ES-I3 (cell line): Measurements from ENCODE around the gene DOCK6.

ENCODE experiments used
- H3K36me3 ChIP-seq: 2 replicates; pipeline ENCODE4 v1.6.1; 2013; ENCODE audit warnings: mild to moderate bottlenecking, low read length, control low read depth, moderate library complexity; ENCODE audit not compliant: insufficient read depth
- H3K4me1 ChIP-seq: 2 replicates; pipeline ENCODE4 v1.6.1; 2013; ENCODE audit warnings: mild to moderate bottlenecking, control low read depth, low read length; ENCODE audit not compliant: insufficient read depth
- H3K9ac ChIP-seq: 2 replicates; pipeline ENCODE4 v1.6.1; 2013; ENCODE audit warnings: low read depth, mild to moderate bottlenecking, low read length, moderate library complexity
- H3K9me3 ChIP-seq: 2 replicates; pipeline ENCODE4 v1.6.1; 2013; ENCODE audit warnings: mild to moderate bottlenecking, low read length, moderate library complexity; ENCODE audit not compliant: control insufficient read depth, insufficient read depth

Gene DOCK6, protein sequence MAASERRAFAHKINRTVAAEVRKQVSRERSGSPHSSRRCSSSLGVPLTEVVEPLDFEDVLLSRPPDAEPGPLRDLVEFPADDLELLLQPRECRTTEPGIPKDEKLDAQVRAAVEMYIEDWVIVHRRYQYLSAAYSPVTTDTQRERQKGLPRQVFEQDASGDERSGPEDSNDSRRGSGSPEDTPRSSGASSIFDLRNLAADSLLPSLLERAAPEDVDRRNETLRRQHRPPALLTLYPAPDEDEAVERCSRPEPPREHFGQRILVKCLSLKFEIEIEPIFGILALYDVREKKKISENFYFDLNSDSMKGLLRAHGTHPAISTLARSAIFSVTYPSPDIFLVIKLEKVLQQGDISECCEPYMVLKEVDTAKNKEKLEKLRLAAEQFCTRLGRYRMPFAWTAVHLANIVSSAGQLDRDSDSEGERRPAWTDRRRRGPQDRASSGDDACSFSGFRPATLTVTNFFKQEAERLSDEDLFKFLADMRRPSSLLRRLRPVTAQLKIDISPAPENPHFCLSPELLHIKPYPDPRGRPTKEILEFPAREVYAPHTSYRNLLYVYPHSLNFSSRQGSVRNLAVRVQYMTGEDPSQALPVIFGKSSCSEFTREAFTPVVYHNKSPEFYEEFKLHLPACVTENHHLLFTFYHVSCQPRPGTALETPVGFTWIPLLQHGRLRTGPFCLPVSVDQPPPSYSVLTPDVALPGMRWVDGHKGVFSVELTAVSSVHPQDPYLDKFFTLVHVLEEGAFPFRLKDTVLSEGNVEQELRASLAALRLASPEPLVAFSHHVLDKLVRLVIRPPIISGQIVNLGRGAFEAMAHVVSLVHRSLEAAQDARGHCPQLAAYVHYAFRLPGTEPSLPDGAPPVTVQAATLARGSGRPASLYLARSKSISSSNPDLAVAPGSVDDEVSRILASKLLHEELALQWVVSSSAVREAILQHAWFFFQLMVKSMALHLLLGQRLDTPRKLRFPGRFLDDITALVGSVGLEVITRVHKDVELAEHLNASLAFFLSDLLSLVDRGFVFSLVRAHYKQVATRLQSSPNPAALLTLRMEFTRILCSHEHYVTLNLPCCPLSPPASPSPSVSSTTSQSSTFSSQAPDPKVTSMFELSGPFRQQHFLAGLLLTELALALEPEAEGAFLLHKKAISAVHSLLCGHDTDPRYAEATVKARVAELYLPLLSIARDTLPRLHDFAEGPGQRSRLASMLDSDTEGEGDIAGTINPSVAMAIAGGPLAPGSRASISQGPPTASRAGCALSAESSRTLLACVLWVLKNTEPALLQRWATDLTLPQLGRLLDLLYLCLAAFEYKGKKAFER (N-terminal part only)

DNA sequence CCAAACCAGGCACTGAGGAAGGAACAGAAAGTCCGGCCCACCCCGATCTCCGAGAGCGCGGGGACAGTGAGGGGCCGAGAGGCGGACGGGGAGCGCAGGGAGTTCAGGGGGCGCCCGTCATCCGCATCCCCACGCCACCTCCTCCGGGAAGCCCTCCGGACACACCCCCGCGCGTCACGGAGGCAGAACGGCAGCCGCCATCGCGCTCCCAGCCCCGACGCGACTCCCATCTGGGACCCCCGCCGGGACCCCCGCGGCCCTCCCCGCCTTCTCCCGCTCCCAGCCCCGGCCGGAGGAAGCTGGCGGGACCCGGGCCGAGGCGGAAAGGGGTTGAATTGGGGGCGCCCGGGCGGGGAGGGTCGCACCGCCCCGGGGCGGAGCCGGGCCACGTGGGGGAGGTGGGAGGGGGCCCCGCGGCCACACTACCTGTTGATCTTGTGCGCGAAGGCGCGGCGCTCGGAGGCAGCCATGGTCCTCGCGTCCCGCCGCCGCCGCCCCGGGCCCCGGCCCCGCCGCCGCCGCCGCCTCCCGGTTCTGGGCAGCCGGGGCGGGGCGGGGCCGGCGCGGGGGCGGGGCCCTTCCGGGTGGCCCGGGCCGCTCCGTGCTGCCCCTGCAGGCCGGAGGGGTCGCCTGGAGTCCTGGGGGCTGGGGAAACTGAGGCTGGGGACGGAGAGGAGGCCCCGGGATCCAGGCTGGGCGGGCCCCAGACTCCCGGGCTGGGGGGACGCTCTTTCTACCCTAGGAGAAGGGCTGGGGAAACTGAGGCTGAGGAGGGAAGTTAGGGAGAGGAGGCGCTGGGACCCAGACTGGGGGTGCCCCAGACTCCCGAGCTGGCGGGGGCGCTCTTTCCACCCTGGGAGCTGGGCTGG, at the start of gene DOCK6:
Gene DOCK6, minus strand, starts transcription at position 554 of the 869 bp plus-strand sequence. Its CDS starts 84 bp downstream, at position 470.
- H3K9ac ChIP-seq, result peak within 1 kb of the TSS; percentile 77
- no peaks in the 10 kb centered on the region for H3K36me3 ChIP-seq
- H3K4me1 ChIP-seq, result peaks cover 3% of the 10 kb centered on the region; the same call in 1 of the 2 replicates
- H3K9me3 ChIP-seq, result no peaks in the 10 kb centered on the region

DNA sequence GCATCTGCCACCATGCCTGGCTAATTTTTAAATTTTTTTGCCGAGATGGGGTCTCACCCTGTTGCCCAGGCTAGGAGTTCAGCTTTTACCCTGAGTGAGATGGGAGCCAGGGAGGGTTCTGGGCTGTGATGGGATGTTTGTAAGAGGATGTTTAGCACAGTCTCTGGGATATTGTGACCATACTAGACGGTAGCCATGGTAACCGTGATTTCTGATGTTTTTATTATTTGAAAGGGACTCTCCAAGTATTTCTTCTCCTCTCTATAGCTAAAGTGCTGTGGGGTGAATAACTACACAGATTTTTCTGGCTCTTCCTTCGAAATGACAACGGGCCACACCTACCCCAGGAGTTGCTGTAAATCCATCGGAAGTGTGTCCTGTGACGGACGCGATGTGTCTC, 44.0 kb upstream of the DOCK6 start:
- Histone ChIP-seq H3K9me3 (no peaks in the 10 kb centered on the region), H3K9ac (no peak overlapping the region), H3K4me1 (no peaks in the 10 kb centered on the region), H3K36me3 (no peaks in the 10 kb centered on the region)

DNA sequence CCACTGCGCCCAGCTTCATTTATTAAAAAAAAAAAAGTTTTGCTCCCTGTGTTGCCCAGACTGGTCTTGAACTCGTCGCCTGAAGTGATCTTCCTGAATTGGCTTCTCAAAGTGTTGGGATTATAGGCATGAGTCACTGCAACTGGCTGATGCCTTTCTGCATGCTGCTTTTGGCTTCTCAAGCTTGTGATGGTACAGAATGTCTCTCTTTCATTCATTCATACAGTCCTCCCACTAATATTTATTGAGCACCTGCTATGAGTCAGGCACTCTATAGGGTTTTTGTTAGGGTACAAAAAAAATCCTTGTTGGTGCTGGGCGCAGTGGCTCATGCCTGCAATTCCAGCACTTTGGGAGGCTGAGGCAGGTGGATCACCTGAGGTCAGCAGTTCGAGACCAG, 42.6 kb upstream of the DOCK6 start:
- H3K4me1 ChIP-seq, result no peaks in the 10 kb centered on the region
- H3K36me3 ChIP-seq, result no peaks in the 10 kb centered on the region
- H3K9me3 ChIP-seq, result no peaks in the 10 kb centered on the region
- no peak overlapping the region for H3K9ac ChIP-seq

DNA sequence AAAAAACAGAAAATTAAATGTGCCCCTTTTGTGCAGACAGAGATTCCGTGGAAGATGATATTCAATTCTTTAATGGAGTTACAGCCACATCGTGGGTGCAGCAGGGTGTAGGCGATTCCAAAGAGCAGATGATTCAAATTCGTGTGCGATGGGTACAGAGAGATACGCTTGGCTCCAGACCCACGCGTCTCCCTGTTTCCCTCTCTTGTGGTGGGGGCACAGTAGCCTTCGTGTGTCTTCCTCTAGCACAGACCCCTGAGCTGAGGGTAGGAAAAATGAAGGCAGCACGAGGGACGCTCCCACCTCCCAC, 38.4 kb upstream of the DOCK6 start:
- no peaks in the 10 kb centered on the region for H3K36me3 ChIP-seq
- H3K4me1 ChIP-seq, result no peaks in the 10 kb centered on the region
- H3K9ac ChIP-seq, result no peak overlapping the region
- H3K9me3 ChIP-seq, result no peaks in the 10 kb centered on the region

DNA sequence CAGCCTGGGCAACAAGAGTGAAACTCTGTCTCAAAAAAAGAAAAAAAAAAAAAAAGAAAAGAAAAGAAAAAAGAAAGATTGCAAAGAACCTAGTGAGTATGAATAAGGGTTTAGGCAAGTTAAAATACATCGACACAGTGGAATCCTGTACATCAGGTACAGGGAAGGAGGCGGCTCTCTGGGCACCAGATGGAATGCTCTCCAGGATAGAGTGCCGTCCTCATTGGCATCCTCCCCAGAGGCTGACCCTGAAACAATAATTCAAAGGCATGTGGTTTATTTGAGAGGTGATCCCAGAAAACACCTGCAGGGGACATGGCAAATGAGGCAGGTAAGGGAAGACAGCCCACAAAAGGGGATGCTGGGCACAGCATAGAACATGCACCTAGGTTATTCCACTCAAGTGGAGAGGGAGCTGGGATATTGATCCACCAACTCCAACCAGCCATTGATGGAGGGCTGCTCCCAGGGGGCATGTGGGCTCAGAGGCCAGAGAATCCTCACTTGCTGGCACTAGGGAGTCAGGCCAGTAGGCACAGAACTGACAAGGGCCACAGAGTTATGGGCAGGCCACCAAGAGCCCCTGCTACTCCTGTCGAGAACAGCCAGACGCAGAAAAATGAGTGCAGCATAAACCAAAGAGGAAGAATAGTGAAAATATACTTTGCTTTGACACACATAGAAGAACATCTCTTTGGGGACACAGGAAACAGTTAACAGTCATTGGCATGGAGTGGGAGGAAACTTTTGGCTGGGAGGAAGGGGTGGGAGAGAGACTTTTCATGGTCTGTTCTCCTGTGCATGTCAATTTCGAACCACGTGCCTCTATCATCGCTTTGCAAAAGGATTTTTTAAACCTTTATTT, 37.9 kb upstream of the DOCK6 start:
- H3K36me3 ChIP-seq, result no peaks in the 10 kb centered on the region
- no peaks in the 10 kb centered on the region for H3K4me1 ChIP-seq
- H3K9ac ChIP-seq, result no peak overlapping the region
- no peaks in the 10 kb centered on the region for H3K9me3 ChIP-seq

DNA sequence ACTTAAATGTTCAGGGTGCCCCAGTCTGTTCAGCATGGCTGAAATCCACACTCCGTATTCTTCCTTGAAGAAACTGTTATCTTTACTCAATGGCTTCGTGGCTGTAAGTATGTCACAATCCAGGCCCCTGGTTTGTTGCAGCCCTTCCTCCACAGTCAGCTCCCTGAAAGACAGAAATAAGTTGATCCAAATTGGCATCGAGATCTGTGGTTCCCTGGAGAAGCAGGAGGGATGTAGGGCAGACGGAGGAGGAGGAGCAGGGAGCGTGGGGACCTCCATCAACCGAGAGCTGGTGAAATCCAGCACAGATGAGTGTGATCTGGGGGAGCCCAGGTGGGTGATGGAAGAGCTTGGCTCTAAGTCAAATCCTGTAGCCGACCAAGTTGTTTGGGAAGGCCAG, 33.9 kb upstream of the DOCK6 start:
- H3K9me3 ChIP-seq, result no peaks in the 10 kb centered on the region
- H3K36me3 ChIP-seq, result no peaks in the 10 kb centered on the region
- no peak overlapping the region for H3K9ac ChIP-seq

DNA sequence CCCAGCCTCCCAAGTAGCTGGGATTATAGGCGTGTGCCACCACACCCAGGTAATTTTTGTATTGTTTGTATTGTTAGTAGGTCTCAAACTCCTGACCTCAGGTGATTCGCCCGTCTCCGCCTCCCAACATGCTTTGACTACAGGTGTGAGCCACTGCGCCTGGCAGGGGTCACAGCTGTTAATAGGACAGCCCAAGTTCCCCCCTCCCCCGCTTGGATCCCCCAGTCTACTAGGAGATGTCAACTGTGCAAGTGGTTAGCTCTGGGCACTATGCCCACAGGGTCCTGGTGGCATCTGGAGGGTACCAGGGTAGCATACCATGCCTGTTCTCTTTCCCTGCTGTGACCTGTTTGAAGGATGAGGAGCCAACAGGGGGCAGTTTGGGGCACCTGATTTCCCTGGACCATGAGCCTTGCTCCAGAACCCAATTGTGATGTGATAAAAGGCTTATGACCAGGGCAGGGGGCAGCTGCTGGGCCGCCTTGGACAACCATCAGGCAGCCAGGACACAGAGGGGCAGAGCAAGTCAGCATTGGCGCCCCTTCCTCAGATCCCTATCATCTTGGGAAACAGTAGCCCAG, 33.4 kb upstream of the DOCK6 start, which contains the start of gene TSPAN16:
Gene TSPAN16, plus strand, starts transcription at position 496 of the 581 bp plus-strand sequence. CDS start 138 bp downstream, outside the sequence.
- H3K9ac ChIP-seq, result no peak within 1 kb of the TSS
- no peaks in the 10 kb centered on the region for H3K4me1 ChIP-seq
- no peaks in the 10 kb centered on the region for H3K36me3 ChIP-seq
- H3K9me3 ChIP-seq, result no peaks in the 10 kb centered on the region

More for the DNA sequence above, 33.9 kb upstream of the DOCK6 start:
- no peaks in the 10 kb centered on the region for H3K4me1 ChIP-seq

DNA sequence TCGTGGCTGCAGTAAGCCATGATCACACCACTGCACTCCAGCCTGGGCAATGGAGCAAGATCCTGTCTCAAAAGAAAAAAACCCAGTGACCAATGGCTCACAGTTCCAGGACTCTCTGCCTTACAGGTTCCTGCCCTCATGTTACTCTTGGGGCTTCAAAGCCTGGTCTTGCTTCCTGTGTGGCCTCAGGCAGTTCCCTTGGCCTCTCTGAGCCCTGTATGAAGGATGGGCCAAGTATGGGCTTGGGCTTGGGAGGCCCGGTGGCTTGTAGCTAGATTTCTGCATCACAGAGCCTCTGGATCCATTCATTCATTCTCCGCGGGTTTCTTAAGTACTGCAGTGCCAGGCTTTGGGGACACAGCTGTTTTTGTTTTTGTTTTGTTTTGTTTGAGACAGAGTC, 32.9 kb upstream of the DOCK6 start:
- Histone ChIP-seq H3K36me3 (no peaks in the 10 kb centered on the region), H3K9me3 (no peaks in the 10 kb centered on the region), H3K9ac (no peak overlapping the region), H3K4me1 (no peaks in the 10 kb centered on the region; the same call in 1 of the 2 replicates)

DNA sequence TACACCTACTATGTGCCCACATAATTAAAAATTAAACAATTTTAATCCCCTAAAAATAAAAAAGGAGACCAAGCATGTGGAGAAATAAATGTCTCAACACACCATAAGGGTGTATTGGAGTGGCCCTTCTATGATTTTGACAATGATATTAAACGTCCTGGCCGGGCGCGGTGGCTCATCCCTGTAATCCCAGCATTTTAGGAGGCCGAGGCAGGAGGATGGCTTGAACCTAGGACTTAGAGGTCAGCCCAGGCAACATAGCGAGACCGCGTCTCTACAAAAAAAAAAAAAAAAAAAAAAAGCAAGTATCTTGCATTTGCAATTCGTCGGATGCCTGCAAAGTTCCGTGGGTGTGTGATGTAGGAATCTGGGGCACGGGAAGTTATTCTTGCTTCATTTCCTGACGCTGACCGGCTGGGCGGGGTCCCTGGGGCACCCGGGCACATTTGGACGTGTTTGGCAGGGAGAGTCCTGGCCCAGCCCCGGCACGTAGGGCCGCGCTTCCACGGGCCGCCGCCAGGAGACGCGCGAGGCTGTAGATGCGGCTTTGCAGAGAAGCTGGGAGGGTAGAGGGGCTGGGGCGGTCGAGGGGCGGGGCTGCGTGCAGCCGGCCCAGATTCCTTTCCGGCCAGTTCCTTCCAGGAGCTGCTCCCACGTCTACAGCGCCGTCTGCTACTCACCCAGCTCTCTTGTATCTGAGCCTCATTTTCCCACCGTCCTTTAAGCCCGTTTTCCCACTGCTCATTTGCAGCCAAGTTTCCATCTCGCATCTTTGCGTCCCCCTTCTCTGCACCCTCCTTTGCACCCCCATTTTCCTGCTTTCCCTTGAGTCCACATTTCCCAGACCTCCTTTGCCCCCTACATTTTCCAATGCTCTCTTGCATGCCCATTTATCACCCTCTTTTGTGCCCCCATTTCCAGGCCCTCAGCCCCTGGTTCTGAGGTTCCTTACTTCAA, 31.4 kb upstream of the DOCK6 start:
- Histone ChIP-seq H3K4me1 (no peaks in the 10 kb centered on the region; the same call in 1 of the 2 replicates), H3K36me3 (no peaks in the 10 kb centered on the region), H3K9me3 (no peaks in the 10 kb centered on the region), H3K9ac (0 out of 2 replicates have a peak overlapping the region, but pooled peaks have one; percentile 16)

DNA sequence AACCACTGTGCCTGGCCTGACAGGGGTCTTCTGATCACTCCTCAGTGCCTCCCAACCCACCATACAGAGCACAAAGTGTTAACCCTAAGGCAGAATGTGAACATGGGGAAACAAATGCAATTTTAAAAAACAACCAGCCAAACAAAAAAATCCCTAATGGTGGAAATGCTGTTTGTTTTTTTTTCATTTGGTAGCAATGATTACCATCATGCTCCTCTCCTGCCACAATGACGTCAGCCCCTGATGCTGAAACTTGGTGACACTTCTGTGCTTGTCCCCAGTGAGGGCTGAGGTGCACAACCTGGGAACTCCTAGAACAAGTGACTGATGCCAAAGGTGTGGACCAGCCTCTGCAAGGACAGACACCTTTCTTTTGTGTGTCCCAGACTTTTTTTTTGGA, 29.7 kb upstream of the DOCK6 start:
- Histone ChIP-seq H3K9ac (no peak overlapping the region), H3K4me1 (no peaks in the 10 kb centered on the region; the same call in 1 of the 2 replicates), H3K36me3 (no peaks in the 10 kb centered on the region), H3K9me3 (no peaks in the 10 kb centered on the region)

DNA sequence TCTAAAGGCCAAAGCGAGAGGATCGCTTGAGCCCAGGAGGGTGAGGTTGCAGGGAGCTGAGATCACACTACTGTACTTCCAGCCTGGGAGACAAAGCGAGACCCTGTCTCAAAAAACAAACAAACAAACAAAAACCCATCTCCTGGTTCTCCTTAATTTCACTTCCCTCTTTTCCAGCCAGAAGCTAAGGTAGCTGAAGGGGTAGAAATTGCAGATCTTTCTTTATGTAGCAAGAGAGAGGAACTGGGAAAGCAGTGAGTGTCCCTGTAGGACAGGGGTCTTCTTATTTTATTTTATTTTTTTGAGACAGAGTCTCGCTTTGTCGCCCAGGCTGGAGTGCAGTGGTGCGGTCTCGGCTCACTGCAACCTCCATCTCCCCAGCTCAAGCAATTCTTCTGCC, 29.1 kb upstream of the DOCK6 start:
- Histone ChIP-seq H3K36me3 (no peaks in the 10 kb centered on the region), H3K4me1 (no peaks in the 10 kb centered on the region; the same call in 1 of the 2 replicates), H3K9me3 (no peaks in the 10 kb centered on the region), H3K9ac (no peak overlapping the region)
